ENCODE measurements around the gene YY2. TPM values are rescaled to one million over a fixed set of nuclear protein-coding genes. Genes with fewer than 3 reads are reported as not detected.

YY2 gene
- total RNA-seq, result 0.49 and 0.87 TPM in 2 replicates

DNA sequence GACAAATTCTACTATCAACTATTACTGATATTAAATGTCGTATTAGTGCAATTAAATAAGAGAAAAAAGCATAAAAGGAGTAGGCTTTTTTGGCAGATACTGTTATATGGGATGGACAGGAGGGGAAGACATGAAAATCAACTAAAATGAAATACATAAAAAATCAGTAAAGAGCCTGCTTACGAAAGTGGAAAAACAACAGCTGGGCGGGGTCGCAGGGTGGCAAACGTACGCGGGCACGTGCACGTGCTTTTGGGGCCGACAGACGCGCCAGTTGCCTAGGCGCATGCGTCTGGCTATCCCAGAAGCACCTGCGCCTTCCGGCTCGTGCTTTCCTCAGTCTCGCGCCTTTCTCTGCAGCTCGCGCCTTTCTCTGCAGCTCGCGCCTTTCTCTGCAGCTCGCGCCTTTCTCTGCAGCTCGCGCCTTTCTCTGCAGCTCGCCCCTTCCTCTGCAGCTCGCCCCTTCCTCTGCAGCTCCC lies at the start of gene YY2:
Gene YY2, plus strand, starts transcription at position 51 of the 479 bp plus-strand sequence. CDS start 498 bp downstream, outside the sequence.

GRCh38 chrX:21839334-21840192 lies 16.2 kb upstream of the YY2 start, which contains the start of gene MBTPS2:
TSS of gene MBTPS2 (plus strand) at chrX:21839617. CDS start at chrX:21839735, 118 bp downstream.

Other genes with a start within 250 kb of the YY2 start
- not detected in 2 replicates for gene KLHL34, start 197.7 kb upstream of the YY2 start, total RNA-seq
- not detected in 2 replicates for gene SMPX, start 97.9 kb upstream of the YY2 start, total RNA-seq
- 6.9 and 9.6 TPM in 2 replicates for gene MBTPS2, start 16.4 kb upstream of the YY2 start, total RNA-seq
- 107 and 113 TPM in 2 replicates for gene SMS, start 84.7 kb downstream of the YY2 start, total RNA-seq
- 0.34 and 0.40 TPM in 2 replicates for gene PHEX, start 176.3 kb downstream of the YY2 start, total RNA-seq

All from mammary microvascular endothelial cell (primary cell).